ENCODE data around the gene RBMY1F.
"Not testable (repeated sequence)": the region's sequence is repeated elsewhere in the genome, so short reads cannot be mapped to it uniquely, and the experiment has no call there.

DNA sequence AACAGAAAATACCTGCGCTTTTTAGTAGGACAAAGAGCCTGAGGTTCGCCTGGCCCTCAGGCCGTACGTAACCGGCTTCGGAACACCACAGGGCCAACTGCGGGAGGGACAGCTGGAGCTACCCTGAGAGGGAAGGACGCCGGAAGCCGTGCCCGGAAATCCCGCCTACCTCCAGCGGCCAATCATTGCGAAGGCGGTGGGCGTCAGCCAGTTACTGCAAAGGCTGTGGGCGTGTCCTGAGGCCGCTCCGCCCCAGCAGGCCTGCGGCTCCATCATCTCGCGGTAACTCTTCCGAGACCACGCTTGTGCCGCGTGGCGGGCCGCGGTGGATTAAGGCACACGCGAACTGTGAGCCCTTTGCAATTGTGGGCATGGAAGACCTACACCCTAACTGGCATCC is at the start of gene RBMY1F:
- TF ChIP-seq ZNF19 (tag by site-specific recombination; IDR thresholded peaks at IDR 0.05; ENCODE audit: low read depth); YY1 (tag by site-specific recombination; IDR thresholded peaks at IDR 0.05); TCF7L2 (IDR thresholded peaks at IDR 0.05; ENCODE audit: borderline replicate concordance, low read depth, low read length); ZNF596 (tag by site-specific recombination; IDR thresholded peaks at IDR 0.05); FEZF1 (tag by site-specific recombination; IDR thresholded peaks at IDR 0.05); HOXA7 (CRISPR knock-in tag; IDR thresholded peaks at IDR 0.05; ENCODE audit: borderline replicate concordance); ZNF202 (tag by site-specific recombination; IDR thresholded peaks at IDR 0.05; ENCODE audit: borderline replicate concordance); ZNF585B (tag by site-specific recombination; IDR thresholded peaks at IDR 0.05): not testable (repeated sequence)
- TF ChIP-seq, protein P1, sequence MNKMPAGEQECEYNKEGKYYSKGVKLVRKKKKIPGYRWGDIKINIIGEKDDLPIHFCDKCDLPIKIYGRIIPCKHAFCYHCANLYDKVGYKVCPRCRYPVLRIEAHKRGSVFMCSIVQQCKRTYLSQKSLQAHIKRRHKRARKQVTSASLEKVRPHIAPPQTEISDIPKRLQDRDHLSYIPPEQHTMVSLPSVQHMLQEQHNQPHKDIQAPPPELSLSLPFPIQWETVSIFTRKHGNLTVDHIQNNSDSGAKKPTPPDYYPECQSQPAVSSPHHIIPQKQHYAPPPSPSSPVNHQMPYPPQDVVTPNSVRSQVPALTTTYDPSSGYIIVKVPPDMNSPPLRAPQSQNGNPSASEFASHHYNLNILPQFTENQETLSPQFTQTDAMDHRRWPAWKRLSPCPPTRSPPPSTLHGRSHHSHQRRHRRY (tag by site-specific recombination; IDR thresholded peaks at IDR 0.05) = not testable (repeated sequence)
- TF ChIP-seq, protein P2, sequence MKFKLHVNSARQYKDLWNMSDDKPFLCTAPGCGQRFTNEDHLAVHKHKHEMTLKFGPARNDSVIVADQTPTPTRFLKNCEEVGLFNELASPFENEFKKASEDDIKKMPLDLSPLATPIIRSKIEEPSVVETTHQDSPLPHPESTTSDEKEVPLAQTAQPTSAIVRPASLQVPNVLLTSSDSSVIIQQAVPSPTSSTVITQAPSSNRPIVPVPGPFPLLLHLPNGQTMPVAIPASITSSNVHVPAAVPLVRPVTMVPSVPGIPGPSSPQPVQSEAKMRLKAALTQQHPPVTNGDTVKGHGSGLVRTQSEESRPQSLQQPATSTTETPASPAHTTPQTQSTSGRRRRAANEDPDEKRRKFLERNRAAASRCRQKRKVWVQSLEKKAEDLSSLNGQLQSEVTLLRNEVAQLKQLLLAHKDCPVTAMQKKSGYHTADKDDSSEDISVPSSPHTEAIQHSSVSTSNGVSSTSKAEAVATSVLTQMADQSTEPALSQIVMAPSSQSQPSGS (tag by site-specific recombination; IDR thresholded peaks at IDR 0.05; ENCODE audit: low read depth) = not testable (repeated sequence)
- TF ChIP-seq, protein P3, sequence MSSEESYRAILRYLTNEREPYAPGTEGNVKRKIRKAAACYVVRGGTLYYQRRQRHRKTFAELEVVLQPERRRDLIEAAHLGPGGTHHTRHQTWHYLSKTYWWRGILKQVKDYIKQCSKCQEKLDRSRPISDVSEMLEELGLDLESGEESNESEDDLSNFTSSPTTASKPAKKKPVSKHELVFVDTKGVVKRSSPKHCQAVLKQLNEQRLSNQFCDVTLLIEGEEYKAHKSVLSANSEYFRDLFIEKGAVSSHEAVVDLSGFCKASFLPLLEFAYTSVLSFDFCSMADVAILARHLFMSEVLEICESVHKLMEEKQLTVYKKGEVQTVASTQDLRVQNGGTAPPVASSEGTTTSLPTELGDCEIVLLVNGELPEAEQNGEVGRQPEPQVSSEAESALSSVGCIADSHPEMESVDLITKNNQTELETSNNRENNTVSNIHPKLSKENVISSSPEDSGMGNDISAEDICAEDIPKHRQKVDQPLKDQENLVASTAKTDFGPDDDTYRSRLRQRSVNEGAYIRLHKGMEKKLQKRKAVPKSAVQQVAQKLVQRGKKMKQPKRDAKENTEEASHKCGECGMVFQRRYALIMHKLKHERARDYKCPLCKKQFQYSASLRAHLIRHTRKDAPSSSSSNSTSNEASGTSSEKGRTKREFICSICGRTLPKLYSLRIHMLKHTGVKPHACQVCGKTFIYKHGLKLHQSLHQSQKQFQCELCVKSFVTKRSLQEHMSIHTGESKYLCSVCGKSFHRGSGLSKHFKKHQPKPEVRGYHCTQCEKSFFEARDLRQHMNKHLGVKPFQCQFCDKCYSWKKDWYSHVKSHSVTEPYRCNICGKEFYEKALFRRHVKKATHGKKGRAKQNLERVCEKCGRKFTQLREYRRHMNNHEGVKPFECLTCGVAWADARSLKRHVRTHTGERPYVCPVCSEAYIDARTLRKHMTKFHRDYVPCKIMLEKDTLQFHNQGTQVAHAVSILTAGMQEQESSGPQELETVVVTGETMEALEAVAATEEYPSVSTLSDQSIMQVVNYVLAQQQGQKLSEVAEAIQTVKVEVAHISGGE (tag by site-specific recombination; conservative IDR thresholded peaks at IDR 0.05; ENCODE audit: low read depth) = not testable (repeated sequence)
- TF ChIP-seq, protein P4, sequence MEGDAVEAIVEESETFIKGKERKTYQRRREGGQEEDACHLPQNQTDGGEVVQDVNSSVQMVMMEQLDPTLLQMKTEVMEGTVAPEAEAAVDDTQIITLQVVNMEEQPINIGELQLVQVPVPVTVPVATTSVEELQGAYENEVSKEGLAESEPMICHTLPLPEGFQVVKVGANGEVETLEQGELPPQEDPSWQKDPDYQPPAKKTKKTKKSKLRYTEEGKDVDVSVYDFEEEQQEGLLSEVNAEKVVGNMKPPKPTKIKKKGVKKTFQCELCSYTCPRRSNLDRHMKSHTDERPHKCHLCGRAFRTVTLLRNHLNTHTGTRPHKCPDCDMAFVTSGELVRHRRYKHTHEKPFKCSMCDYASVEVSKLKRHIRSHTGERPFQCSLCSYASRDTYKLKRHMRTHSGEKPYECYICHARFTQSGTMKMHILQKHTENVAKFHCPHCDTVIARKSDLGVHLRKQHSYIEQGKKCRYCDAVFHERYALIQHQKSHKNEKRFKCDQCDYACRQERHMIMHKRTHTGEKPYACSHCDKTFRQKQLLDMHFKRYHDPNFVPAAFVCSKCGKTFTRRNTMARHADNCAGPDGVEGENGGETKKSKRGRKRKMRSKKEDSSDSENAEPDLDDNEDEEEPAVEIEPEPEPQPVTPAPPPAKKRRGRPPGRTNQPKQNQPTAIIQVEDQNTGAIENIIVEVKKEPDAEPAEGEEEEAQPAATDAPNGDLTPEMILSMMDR (tag by site-specific recombination; IDR thresholded peaks at IDR 0.05) = not testable (repeated sequence)
- TF ChIP-seq, protein P5, sequence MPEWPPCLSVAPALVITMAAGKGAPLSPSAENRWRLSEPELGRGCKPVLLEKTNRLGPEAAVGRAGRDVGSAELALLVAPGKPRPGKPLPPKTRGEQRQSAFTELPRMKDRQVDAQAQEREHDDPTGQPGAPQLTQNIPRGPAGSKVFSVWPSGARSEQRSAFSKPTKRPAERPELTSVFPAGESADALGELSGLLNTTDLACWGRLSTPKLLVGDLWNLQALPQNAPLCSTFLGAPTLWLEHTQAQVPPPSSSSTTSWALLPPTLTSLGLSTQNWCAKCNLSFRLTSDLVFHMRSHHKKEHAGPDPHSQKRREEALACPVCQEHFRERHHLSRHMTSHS (tag by site-specific recombination; IDR thresholded peaks at IDR 0.05) = not testable (repeated sequence)

Measured in HEK293 (cell line).